K562 (cell line): ENCODE measurements around the gene EML5. TPM values are rescaled to one million over a fixed set of nuclear protein-coding genes. Genes with fewer than 3 reads are reported as not detected.

ENCODE experiments used
- ATAC-seq: fragments of 200-7000 bp; cut with Tn5 transposase; 3 replicates; pipeline ENCODE4 v1.9.1; 2020; ENCODE audit warnings: moderate library complexity
- BruUV-seq: library from RNA; stranded (reverse); fragments of 400-500 nt; replicated peaks from 2 replicates; lab custom pipeline; 2021; lab: Mats Ljungman, UMichigan
- CTCF ChIA-PET: fragments of 300-600 bp; formaldehyde crosslinking; extraction: SDS; loops from one replicate; lab custom pipeline; 2021; ENCODE audit warnings: low intra/inter-chr PET ratio; lab: Yijun Ruan, JAX
- POLR2A ChIA-PET: fragments of 300-600, 350-650 bp; sonication (Branson Sonifier 250); formaldehyde crosslinking; extraction: SDS; loops from one replicate; lab custom pipeline; 2021; ENCODE audit warnings: antibody characterized with exemption, inconsistent platforms; lab: Yijun Ruan, JAX
- DNase-seq, 4 experiments: peaks; one replicate each; pipeline versions ENCODE4 v3.0.0 to v3.0.0-alpha.2; 2011 to 2018; ENCODE audit warnings: low spot score in 3 of 4, mixed read lengths in 3 of 4; ENCODE audit errors: extremely low read depth in 1 of 4
- FAIRE-seq: peaks from 2 replicates; lab custom pipeline; 2011; peaks lifted over from hg19 to GRCh38; lab: Jason Lieb, UNC
- H2AFZ ChIP-seq: 2 replicates; pipeline ENCODE4 v1.6.0; 2011; ENCODE audit warnings: low read depth, low read length, control low read depth, inconsistent platforms
- H3K27ac ChIP-seq: fragments of 200-600 bp; 3 replicates; pipeline ENCODE4 v1.8.0; 2011; ENCODE audit warnings: low read depth, mild to moderate bottlenecking, control low read depth, inconsistent platforms, low read length, moderate library complexity, mixed read lengths; ENCODE audit errors: extremely low read depth
- H3K27me3 ChIP-seq, 2 experiments: fragments of 300-600 bp in 1 of 2; 2 replicates in 1 of 2; 3 replicates in 1 of 2; pipeline versions ENCODE4 v1.6.0 to v1.8.0; 2011; ENCODE audit warnings: inconsistent platforms in 2 of 2, low read length in 2 of 2, mild to moderate bottlenecking in 1 of 2, mixed read lengths in 1 of 2, moderate library complexity in 1 of 2; ENCODE audit not compliant: control insufficient read depth in 2 of 2, insufficient read depth in 2 of 2
- H3K36me3 ChIP-seq: fragments of 300-600 bp; 3 replicates; pipeline ENCODE4 v1.8.0; 2011; ENCODE audit warnings: mild to moderate bottlenecking, low read length, inconsistent platforms; ENCODE audit not compliant: control insufficient read depth, insufficient read depth
- H3K4me1 ChIP-seq, 2 experiments: fragments of 200-600 bp in 1 of 2; replicated peaks in 1 of 2; 2 replicates in 1 of 2; 3 replicates in 1 of 2; pipeline versions ENCODE4 v1.5.1 to v1.8.0; 2011; ENCODE audit warnings: inconsistent platforms in 2 of 2, low read length in 2 of 2, mild to moderate bottlenecking in 1 of 2, mixed read lengths in 1 of 2, moderate library complexity in 1 of 2; ENCODE audit not compliant: control insufficient read depth in 2 of 2, insufficient read depth in 2 of 2
- H3K4me2 ChIP-seq: 2 replicates; pipeline ENCODE4 v1.6.1; 2011; ENCODE audit warnings: low read length, control low read depth, inconsistent platforms, mixed read lengths; ENCODE audit not compliant: insufficient read depth
- H3K4me3 ChIP-seq: fragments of 200-600 bp; sonication (generic), shearing (Covaris generic); 2 replicates; pipeline ENCODE4 v1.5.1; 2016; ENCODE audit warnings: control low read depth, inconsistent platforms
- H3K79me2 ChIP-seq: fragments of 200-600 bp; 3 replicates; pipeline ENCODE4 v1.8.0; 2011; ENCODE audit warnings: low read length, inconsistent platforms; ENCODE audit not compliant: control insufficient read depth, insufficient read depth
- H3K9ac ChIP-seq, 2 experiments: 2 replicates each; pipeline versions ENCODE4 v1.6.0 to v1.6.1; 2011; ENCODE audit warnings: low read depth in 2 of 2, low read length in 2 of 2, control low read depth in 1 of 2, inconsistent platforms in 1 of 2, mild to moderate bottlenecking in 1 of 2, mixed read lengths in 1 of 2; ENCODE audit not compliant: insufficient read depth in 1 of 2
- H3K9me1 ChIP-seq: one replicate; pipeline ENCODE4 v1.6.0; 2011; ENCODE audit warnings: inconsistent platforms, mild to moderate bottlenecking, low read length, moderate library complexity; ENCODE audit not compliant: control insufficient read depth, insufficient read depth
- H3K9me3 ChIP-seq: replicated peaks from 2 replicates; pipeline ENCODE4 v1.5.1; 2011; ENCODE audit warnings: low read depth, low read length, inconsistent platforms; ENCODE audit not compliant: control insufficient read depth, insufficient read depth
- H4K20me1 ChIP-seq: replicated peaks from 2 replicates; pipeline ENCODE4 v1.6.1; 2011; ENCODE audit warnings: low read length, inconsistent platforms, mixed read lengths; ENCODE audit not compliant: control insufficient read depth, insufficient read depth
- CEBPZ ChIP-seq: fragments of 150-350 bp; IDR thresholded peaks from 2 replicates; pipeline ENCODE4 v1.6.1; 2014; ENCODE audit warnings: low read depth, mild to moderate bottlenecking, low read length, borderline replicate concordance
- ETS1 ChIP-seq: conservative IDR thresholded peaks from 2 replicates; pipeline ENCODE4 v1.6.1; 2011; ENCODE audit warnings: low read depth, mild to moderate bottlenecking, low read length; ENCODE audit not compliant: control insufficient read depth
- SRSF7 ChIP-seq: fragments of 200-400 bp; formaldehyde crosslinking; optimal IDR thresholded peaks from 2 replicates; pipeline ENCODE3; 2017; ENCODE audit warnings: mild to moderate bottlenecking, low read depth, low read length
- U2AF1 ChIP-seq: fragments of 200-400 bp; formaldehyde crosslinking; optimal IDR thresholded peaks from 2 replicates; pipeline ENCODE3; 2017; ENCODE audit warnings: mild to moderate bottlenecking, low read depth, low read length, moderate library complexity
- VEZF1 ChIP-seq: fragments of 200-800 bp; sonication (Bioruptor generic); IDR thresholded peaks from 2 replicates; pipeline ENCODE4 v1.6.1; 2017; ENCODE audit warnings: missing genetic modification characterization, missing compliant biosample characterization
- ZNF24 ChIP-seq: fragments of 450-650 bp; IDR thresholded peaks from 2 replicates; pipeline ENCODE4 v1.6.1; 2016
- ZNF609 ChIP-seq: sonication (generic); formaldehyde crosslinking; IDR thresholded peaks from 2 replicates; pipeline ENCODE4 v1.8.1; 2023; ENCODE audit warnings: missing genetic modification reagents, mild to moderate bottlenecking, borderline replicate concordance
- WGBS: fragments of 100-300 bp; shearing (Covaris generic); methylation state at CpG from one replicate; pipeline ENCODE4 v1.1.6; 2016; ENCODE audit warnings: low coverage, mixed read lengths; ENCODE audit not compliant: insufficient coverage; ENCODE audit errors: missing lambda C conversion rate; 5-methylcytosine and 5-hydroxymethylcytosine counted together
- in situ Hi-C: fragments of 300-500 bp; cut with MboI; formaldehyde crosslinking; loops from 4 replicates; pipeline ENCODE4 v1.15.0; 2018; ENCODE audit warnings: inconsistent platforms, mixed read lengths
- intact Hi-C: fragments of 100-400 bp; cut with micrococcal nuclease; formaldehyde crosslinking; loops from 2 replicates; pipeline ENCODE4 v1.14.2; 2022
- polyA plus RNA-seq, 8 experiments: library from polyadenylated mRNA; depleted of rRNA in 4 of 8; stranded (reverse) in 5 of 8; unstranded in 3 of 8; fragments of >200 nt; fragmentation: Nextera tagmentation in 2 of 8; fragmentation: Illumina TruSeq in 1 of 8; extraction: Ambion mirVana in 2 of 8; extraction: Trizol in 1 of 8; gene quantifications; 2 replicates each; pipeline versions ENCODE4 v1.2.1 to v1.2.3, GENCODE V29; 2011 to 2014; ENCODE audit warnings: inconsistent platforms in 1 of 8, missing spikeins in 1 of 8
- total RNA-seq, 7 experiments: library from RNA; depleted of rRNA in 6 of 7; stranded (reverse); fragments of >200 nt in 6 of 7; fragmentation: Illumina TruSeq in 2 of 7; extraction: Trizol in 2 of 7; gene quantifications; 2 replicates each; pipeline versions ENCODE4 v1.2.1 to v1.2.3, GENCODE V29; 2011 to 2021; ENCODE audit warnings: low replicate concordance in 1 of 7

Gene EML5
- total and polyA plus RNA-seq, 9 of the 15 experiments (the other 6 are each of a cell fraction or from before 2014, with no cell fraction given), result 0.06 to 0.34 (median 0.22) TPM

GRCh38 chr14:88746052-88746451, 46.7 kb downstream of the EML5 start:
- H3K9ac ChIP-seq, result no peak overlapping the region
- H2AFZ ChIP-seq, result no peak overlapping the region
- intact Hi-C loops, result no loop called here
- H3K79me2 ChIP-seq, result no peaks in the 10 kb centered on the region
- H3K27me3 ChIP-seq, result no peaks in the 10 kb centered on the region; a peak in 1 of 5 replicates
- WGBS, result 7% methylated on average over 1 of the region's 1 CpG
- no peak overlapping the region for H3K27ac ChIP-seq
- H3K9me3 ChIP-seq, result no peaks in the 10 kb centered on the region
- in situ Hi-C loops, result no loop called here
- no peak overlapping the region for H3K4me3 ChIP-seq
- H3K9me1 ChIP-seq, result no peaks in the 10 kb centered on the region
- H3K4me2 ChIP-seq, result no peak overlapping the region
- no TSS peak for BruUV-seq
- POLR2A ChIA-PET, result no interaction called here
- CTCF ChIA-PET, result no interaction called here
- H4K20me1 ChIP-seq, result no peaks in the 10 kb centered on the region
- DNase-seq (no peak), FAIRE-seq (no peak), ATAC-seq (no peak)
- H3K4me1 ChIP-seq, result no peaks in the 10 kb centered on the region
- no peaks in the 10 kb centered on the region for H3K36me3 ChIP-seq
- TF ChIP-seq ZNF609 (CRISPR knock-in tag) (no peak), ETS1 (no peak), ZNF24 (no peak), SRSF7 (no peak), VEZF1 (CRISPR knock-in tag) (no peak), U2AF1 (no peak), CEBPZ (no peak)
